ENCODE measurements around the gene PPIB. TPM values are rescaled to one million over a fixed set of nuclear protein-coding genes. Genes with fewer than 3 reads are reported as not detected.
A peak's percentile ranks its signal among the peaks of the same experiment; 100 is the strongest.

The PPIB gene
- polyA plus RNA-seq, 3 donors from 2014 or later, result 865 to 973 (median 950) TPM

DNA sequence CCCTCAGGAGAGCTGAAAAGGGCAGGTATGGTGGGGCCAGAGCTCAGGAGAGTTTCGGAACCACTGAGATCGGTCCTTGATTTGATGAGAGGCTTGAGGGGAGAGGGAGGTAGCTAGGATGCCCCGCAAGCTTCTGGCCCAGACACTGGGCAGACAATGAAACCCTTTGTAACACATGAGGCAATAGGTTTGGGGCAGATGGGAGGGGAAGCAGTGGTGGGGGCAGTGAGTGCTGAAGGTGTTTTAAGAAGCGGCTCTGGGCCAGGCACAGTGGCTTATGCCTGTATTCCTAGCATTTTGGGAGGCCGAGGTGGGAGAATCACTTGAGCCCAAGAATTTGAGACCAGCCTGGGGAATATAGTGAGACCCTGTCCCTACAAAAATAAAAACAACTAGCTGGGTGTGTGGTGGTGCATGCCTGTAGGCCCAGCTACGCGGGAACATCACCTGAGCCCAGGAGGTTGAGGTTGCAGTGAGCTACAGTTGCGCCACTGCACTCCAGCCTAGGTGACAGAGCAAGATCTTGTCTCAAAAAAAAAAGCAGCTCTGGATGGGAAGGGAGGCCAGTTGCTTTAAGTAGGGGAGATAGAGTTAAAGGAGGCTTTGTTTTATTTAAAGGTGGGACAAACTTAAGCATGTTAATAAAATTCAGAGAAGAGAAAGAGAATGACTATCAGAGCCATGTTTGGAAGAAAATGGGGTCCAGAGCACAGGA, 20.9 kb downstream of the PPIB start:
- Mint-ChIP-seq H3K9me3 (no peaks in the 10 kb centered on the region), H3K27ac (peak overlapping the region in 3 of 6 donors; percentile 1 to 63 (median 34)), H3K4me1 (no peaks in the 10 kb centered on the region), H3K4me3 (no peak overlapping the region), H3K27me3 (ENCODE audit: low read depth in 3 of 3) (peaks cover 0 to 1% (median 0%) of the 10 kb centered on the region in 3 donors), H3K36me3 (peaks cover 6 to 33% (median 6%) of the 10 kb centered on the region in 3 donors)
- DNase-seq, result no peak

DNA sequence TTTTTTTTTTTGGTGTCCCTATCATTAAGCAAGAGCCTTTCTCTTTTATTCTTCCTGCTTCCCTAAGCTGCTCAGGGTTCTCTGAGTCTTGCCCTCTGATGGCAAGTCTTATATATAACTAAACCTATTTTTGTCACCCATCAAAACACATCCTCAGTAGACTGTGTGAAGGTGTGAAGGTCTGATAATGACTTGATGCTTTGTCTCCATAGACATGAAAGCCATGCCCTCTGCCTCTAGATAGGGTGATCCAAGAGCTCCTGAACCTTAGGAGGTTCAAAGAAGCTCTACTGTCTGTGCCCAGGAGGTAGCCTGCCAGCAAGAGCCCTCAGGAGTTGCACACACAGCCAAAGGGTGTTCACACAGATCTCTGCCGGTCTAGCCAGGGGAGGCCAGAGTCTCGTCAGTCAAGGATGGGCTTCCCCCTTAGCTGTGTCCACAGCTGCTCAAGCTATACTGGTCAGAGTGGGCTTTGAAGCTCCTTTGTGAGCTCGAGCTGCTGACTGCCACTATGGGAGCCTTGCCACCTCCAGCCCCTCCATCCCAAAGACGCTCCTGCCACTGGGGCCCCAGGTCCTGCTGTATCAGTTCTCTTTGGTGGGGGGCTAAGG, 24.4 kb downstream of the PPIB start:
- Mint-ChIP-seq H3K27ac (no peak overlapping the region), H3K4me1 (no peaks in the 10 kb centered on the region), H3K4me3 (no peak overlapping the region), H3K27me3 (ENCODE audit: low read depth in 3 of 3) (peaks cover 0 to 1% (median 0%) of the 10 kb centered on the region in 3 donors), H3K36me3 (peaks cover 6 to 38% (median 6%) of the 10 kb centered on the region in 3 donors), H3K9me3 (no peaks in the 10 kb centered on the region)
- DNase-seq, result no peak

DNA sequence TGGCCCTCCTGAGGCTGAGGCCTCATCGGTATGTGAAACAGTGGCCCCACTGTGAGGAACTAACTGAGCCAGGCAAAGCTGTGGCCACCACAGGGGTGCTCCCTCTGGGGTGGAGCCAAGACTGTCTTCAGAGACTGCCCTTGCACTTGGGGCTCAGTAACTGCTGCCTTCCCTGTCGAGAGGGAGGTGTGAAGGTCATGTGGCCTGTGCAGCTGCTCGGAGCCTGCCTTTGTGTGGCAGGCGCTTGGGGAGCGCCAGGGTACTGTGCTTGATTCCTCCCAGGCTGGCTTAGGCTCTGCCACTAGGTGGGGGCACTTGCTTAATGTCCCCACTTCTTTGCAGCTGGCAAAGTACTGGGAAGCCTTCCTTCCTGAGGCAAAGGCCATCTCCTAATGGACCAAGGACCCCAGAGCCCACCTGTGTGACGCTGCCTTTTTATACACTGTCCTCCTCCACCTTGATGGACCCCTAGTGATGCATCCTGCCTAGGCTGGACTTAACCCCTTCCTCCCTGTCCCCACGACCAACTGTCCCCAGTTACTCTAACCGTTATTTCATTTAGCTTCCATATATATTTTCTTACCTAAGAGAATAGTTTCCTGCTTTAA, 25.5 kb downstream of the PPIB start:
- Mint-ChIP-seq H3K4me3 (no peak overlapping the region), H3K9me3 (no peaks in the 10 kb centered on the region), H3K27ac (no peak overlapping the region), H3K27me3 (ENCODE audit: low read depth in 3 of 3) (peaks cover 0 to 3% (median 1%) of the 10 kb centered on the region in 3 donors), H3K36me3 (peaks cover 6 to 44% (median 8%) of the 10 kb centered on the region in 3 donors), H3K4me1 (no peaks in the 10 kb centered on the region)
- no peak for DNase-seq

DNA sequence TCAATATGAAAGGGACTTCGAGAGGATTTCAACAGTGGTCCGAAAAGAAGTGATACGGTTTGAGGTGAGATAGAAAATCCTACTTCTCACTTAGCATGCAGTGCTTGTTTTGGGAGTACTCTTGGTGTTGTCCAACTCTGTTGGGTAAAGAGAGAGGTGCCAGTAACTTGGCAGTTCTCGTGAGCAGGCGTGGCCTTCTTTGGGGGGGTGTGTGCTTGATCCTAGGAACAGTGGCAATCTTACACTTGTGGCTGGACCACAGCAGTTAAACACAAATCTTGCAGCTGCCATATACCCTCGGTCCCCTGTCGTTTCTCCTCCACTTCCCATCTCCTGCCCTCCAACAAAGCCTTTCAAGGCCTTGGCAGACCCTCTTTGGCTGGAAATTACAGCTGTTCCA, 26.5 kb downstream of the PPIB start:
- Mint-ChIP-seq H3K36me3 (peaks cover 13 to 48% (median 16%) of the 10 kb centered on the region in 3 donors), H3K27me3 (ENCODE audit: low read depth in 3 of 3) (peaks cover 0 to 3% (median 1%) of the 10 kb centered on the region in 3 donors), H3K4me3 (no peak overlapping the region), H3K9me3 (no peaks in the 10 kb centered on the region), H3K27ac (no peak overlapping the region), H3K4me1 (no peaks in the 10 kb centered on the region)
- no peak for DNase-seq

DNA sequence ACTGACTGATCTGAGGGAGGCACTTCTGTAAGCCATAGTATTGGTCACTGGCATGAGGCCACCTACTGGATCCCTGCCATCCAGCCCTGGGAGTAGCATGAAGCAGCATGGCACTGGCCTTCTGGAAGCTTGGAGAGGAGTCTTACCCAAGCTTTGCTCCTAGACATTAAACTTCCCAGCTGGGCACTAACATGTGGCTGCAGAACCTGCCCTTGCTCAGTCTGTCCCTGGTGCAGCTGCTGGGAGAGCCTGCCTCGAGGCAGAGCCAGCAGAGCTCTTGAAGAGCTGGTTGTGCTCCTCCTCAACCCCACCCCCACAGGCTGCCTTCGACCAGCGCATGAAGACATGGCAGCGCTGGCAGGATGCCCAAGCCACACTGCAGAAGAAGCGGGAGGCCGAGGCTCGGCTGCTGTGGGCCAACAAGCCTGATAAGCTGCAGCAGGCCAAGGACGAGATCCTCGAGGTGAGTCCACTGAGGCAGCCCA, 28.4 kb downstream of the PPIB start:
- Mint-ChIP-seq H3K27me3 (ENCODE audit: low read depth in 3 of 3) (peaks cover 0 to 3% (median 1%) of the 10 kb centered on the region in 3 donors), H3K4me1 (no peaks in the 10 kb centered on the region), H3K4me3 (no peak overlapping the region), H3K36me3 (peaks cover 17 to 59% (median 20%) of the 10 kb centered on the region in 3 donors), H3K9me3 (no peaks in the 10 kb centered on the region), H3K27ac (no peak overlapping the region)
- no peak for DNase-seq

DNA sequence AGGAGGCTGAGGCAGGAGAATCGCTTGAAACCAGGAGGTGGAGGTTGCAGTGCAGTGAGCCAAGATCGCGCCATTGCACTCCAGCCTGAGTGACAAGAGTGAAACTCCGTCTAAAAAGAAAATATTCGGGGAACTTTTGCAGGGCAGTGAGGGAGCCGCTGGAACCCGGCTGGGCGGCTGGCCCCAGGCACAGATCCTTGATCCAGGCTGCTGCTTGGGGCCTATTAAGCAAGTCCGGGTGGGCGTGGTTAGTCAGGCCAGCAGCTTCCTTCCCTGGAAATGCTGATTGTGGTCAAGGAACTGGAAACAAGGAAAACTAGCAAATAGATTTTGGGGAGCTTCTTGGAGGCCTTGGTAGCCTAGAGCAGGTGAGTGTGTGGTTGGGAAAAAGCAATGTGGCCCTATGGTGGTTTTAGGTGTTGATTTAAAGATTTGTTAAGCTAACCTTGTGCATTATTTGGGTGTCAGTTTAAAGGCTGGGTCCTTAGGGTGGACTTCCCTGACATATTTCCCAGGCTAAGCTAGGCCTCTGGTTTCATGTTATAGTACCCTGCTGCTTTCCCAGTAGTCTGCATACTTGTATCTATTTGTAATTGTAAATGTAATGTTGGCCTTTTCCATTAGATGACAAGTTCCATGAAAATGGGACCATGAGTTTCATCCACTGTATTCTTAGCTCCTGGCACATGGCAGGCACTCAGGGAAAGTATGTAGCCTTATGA, 29.0 kb downstream of the PPIB start:
- H3K27ac Mint-ChIP-seq, result peak overlapping the region in 1 of 6 donors; percentile 4
- no peak overlapping the region for H3K4me3 Mint-ChIP-seq
- peaks cover 17 to 59% (median 20%) of the 10 kb centered on the region in 3 donors for H3K36me3 Mint-ChIP-seq
- H3K9me3 Mint-ChIP-seq, result no peaks in the 10 kb centered on the region
- peaks cover 0 to 3% (median 1%) of the 10 kb centered on the region in 3 donors for H3K27me3 Mint-ChIP-seq (ENCODE audit: low read depth in 3 of 3)
- no peaks in the 10 kb centered on the region for H3K4me1 Mint-ChIP-seq
- DNase-seq, result no peak

DNA sequence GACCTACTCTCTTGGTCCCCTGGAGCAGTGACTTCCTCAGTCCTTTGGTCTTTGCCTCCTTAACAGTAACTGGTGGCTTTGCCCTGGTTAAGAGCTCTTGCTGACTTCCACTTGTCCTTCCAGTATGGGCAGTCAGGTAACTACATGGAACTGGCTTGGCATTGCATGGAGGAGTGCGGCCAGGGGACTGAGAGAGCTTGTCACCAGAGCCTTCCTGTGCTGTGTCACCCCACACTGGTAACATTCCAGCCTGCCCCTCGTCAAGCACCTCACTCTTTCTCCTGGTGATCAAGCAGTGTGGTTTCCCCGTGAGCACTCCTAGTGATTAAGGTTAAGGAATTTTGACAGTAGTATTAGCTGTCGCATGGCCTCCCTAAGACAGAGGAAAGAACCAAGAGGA, 30.6 kb downstream of the PPIB start:
- H3K27me3 Mint-ChIP-seq (ENCODE audit: low read depth in 3 of 3), result peaks cover 0 to 3% (median 0%) of the 10 kb centered on the region in 3 donors
- H3K4me3 Mint-ChIP-seq, result no peak overlapping the region
- peak overlapping the region in 2 of 6 donors; percentile 17 to 33 for H3K27ac Mint-ChIP-seq
- peaks cover 16 to 63% (median 25%) of the 10 kb centered on the region in 3 donors for H3K36me3 Mint-ChIP-seq
- H3K9me3 Mint-ChIP-seq, result no peaks in the 10 kb centered on the region
- DNase-seq, result no peak
- peaks cover 6 to 10% of the 10 kb centered on the region in 2 donors for H3K4me1 Mint-ChIP-seq

DNA sequence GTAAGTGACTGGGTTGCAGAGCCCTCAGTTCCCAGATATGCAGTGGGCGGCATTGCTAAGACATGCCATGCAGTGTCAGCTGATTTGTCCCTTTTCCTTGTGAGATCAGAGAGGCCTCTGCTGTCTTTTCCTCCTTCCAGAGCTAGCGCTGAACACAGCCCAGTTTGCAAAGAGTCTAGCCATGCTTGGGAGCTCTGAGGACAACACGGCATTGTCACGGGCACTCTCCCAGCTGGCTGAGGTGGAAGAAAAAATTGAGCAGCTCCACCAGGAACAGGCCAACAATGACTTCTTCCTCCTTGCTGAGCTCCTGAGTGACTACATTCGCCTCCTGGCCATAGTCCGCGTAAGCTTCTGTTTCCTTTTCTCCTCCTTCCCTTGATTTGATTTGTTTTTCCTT, 31.3 kb downstream of the PPIB start:
- no peaks in the 10 kb centered on the region for H3K9me3 Mint-ChIP-seq
- H3K4me3 Mint-ChIP-seq, result no peak overlapping the region
- H3K36me3 Mint-ChIP-seq, result peaks cover 20 to 61% (median 25%) of the 10 kb centered on the region in 3 donors
- H3K27me3 Mint-ChIP-seq (ENCODE audit: low read depth in 3 of 3), result peaks cover 0 to 3% (median 0%) of the 10 kb centered on the region in 3 donors
- peak overlapping the region in 1 of 6 donors; percentile 51 for H3K27ac Mint-ChIP-seq
- H3K4me1 Mint-ChIP-seq, result peaks cover 6 to 10% of the 10 kb centered on the region in 2 donors
- no peak for DNase-seq

DNA sequence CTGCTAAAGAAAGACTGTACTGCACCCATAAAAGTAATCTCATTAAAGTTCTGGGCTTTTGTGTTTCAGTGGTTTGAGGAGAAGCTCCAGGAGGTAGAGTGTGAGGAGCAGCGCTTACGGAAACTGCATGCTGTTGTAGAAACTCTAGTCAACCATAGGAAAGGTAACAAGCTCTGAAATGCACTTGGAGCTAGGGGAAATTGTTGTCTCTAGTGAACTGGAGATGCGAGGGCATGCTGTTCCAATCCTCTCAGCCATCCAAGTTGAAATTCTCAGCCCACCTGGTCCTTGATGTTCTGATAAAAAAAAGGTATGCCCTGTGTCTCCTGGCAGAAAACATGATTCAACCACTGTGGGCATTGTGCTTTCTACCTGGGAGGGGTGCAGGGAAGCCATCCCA, 32.7 kb downstream of the PPIB start:
- peaks cover 20 to 63% (median 32%) of the 10 kb centered on the region in 3 donors for H3K36me3 Mint-ChIP-seq
- no peaks in the 10 kb centered on the region for H3K9me3 Mint-ChIP-seq
- no peak overlapping the region for H3K4me3 Mint-ChIP-seq
- no peak overlapping the region for H3K27ac Mint-ChIP-seq
- peaks cover 0 to 3% (median 0%) of the 10 kb centered on the region in 3 donors for H3K27me3 Mint-ChIP-seq (ENCODE audit: low read depth in 3 of 3)
- DNase-seq, result no peak
- H3K4me1 Mint-ChIP-seq, result peaks cover 6 to 10% of the 10 kb centered on the region in 2 donors

DNA sequence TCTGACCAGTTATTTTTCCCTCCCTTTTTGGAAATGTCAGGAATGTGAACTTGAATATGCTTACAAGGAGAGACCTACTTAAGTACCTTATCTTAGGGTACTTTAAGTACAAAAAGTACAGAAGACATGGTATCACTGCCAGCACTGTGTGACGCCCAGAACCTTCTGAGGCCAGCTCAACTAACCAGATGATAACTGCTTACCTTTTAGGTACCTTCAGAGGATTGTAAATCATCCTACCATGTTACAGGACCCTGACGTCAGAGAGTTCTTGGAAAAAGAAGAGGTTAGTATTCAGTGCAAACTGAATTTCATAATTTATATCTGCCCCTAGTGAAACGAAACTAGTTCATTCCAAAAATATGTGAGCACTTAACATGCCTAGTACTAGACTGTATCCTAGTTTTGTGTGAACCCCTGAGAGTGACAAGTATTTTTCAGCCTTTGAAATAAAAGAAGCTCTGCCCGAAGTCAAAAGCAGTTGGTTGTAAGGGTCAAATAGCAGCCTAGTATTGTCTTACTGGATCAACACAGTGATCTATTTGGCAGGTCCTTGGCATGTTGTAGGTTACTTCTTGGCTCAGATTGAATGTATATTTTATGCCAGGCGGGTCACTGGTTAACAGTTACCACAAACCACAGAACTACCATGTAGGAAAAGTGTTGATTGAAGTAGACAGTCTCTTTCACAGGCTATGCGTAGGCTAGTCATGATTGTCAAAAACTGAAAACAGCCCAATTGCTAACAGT, 35.1 kb downstream of the PPIB start:
- DNase-seq, result no peak
- Mint-ChIP-seq H3K36me3 (peaks cover 20 to 71% (median 38%) of the 10 kb centered on the region in 3 donors), H3K27me3 (ENCODE audit: low read depth in 3 of 3) (no peaks in the 10 kb centered on the region), H3K27ac (peak overlapping the region in 1 of 6 donors; percentile 15), H3K9me3 (no peaks in the 10 kb centered on the region), H3K4me3 (no peak overlapping the region), H3K4me1 (peaks cover 6 to 10% of the 10 kb centered on the region in 2 donors)

DNA sequence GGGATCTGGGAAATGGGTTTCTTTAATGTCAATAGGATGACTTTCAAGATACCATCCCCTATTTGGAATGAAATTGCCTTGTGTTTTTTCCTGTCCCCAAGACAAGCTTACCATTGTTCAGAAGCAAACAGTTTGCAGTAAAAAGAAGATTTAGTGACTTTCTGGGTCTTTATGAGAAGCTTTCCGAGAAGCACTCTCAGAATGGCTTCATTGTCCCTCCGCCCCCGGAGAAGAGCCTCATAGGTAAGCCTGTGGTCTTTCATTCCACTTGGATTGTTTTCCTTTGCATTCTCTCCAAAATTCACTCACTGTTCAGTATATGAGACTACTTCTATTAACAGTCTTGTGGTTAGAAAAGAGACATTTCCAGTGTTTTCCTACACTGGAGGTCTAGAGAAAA, 36.8 kb downstream of the PPIB start:
- H3K27ac Mint-ChIP-seq, result peak overlapping the region in 2 of 6 donors; percentile 40 to 41
- DNase-seq, result no peak
- peaks cover 6 to 10% of the 10 kb centered on the region in 2 donors for H3K4me1 Mint-ChIP-seq
- H3K9me3 Mint-ChIP-seq, result no peaks in the 10 kb centered on the region
- no peak overlapping the region for H3K4me3 Mint-ChIP-seq
- H3K27me3 Mint-ChIP-seq (ENCODE audit: low read depth in 3 of 3), result no peaks in the 10 kb centered on the region
- peaks cover 17 to 63% (median 32%) of the 10 kb centered on the region in 3 donors for H3K36me3 Mint-ChIP-seq

DNA sequence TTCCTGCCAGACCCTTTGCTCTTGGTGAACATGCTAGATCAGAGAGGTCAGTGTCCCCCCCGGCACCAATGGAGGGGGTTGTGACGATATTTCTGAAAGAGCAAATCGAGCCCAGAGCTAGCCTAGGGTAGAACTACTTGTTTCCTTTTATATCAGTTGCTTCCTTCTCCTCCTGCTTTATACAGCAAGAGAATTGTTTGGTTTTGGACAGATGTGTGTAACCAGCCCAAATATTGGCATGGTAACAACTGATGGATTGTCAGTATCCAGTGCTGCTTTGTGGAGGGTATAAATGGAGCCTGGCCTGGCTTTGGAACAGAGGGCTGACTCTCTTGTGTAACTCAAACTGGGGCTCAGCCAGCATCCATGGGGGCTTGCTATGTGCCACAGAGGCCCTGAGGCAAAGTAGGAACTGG, 39.9 kb downstream of the PPIB start:
- no peak for DNase-seq
- Mint-ChIP-seq H3K4me1 (peaks cover 6 to 8% of the 10 kb centered on the region in 2 donors), H3K9me3 (no peaks in the 10 kb centered on the region), H3K27me3 (ENCODE audit: low read depth in 3 of 3) (no peaks in the 10 kb centered on the region), H3K36me3 (peaks cover 20 to 53% (median 28%) of the 10 kb centered on the region in 3 donors), H3K4me3 (no peak overlapping the region), H3K27ac (no peak overlapping the region)

DNA sequence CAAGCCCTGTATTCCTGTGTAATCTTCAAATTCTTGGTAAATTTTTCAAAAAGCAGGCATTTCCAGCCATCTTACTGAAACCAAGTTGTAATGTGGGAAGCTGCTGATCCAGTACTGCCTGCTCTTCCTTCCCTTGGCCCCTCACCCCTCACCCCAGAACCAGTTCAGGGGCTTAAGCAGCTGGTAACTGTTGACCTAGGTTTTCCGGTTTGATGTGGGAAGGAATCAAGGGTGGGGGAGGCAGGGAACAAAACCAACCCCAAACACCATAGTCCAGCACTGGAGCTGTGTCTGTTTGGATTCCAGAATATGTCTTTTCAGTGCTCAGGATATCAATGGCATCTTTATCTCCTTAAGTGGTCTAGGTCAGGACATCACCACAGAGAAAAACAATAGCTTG, 40.4 kb downstream of the PPIB start:
- Mint-ChIP-seq H3K36me3 (peaks cover 16 to 51% (median 23%) of the 10 kb centered on the region in 3 donors), H3K27ac (no peak overlapping the region), H3K27me3 (ENCODE audit: low read depth in 3 of 3) (no peaks in the 10 kb centered on the region), H3K9me3 (no peaks in the 10 kb centered on the region), H3K4me1 (peaks cover 6 to 7% of the 10 kb centered on the region in 2 donors), H3K4me3 (no peak overlapping the region)
- no peak for DNase-seq

Data from immature natural killer cell (primary cell).